H1 (cell line): ENCODE data around the gene TRIM7. TPM values are rescaled to one million over a fixed set of nuclear protein-coding genes. Genes with fewer than 3 reads are reported as not detected.

Experiments used
- CTCF ChIA-PET: fragments of 300-600 bp; sonication (Branson Sonifier 250); formaldehyde crosslinking; loops from one replicate; lab custom pipeline; 2021; ENCODE audit not compliant: partially characterized antibody; lab: Charles Lee
- POLR2A ChIA-PET: fragments of 300-600 bp; sonication (Branson Sonifier 250); formaldehyde crosslinking; loops from one replicate; lab custom pipeline; 2021; ENCODE audit warnings: inconsistent platforms; ENCODE audit not compliant: partially characterized antibody; lab: Charles Lee
- DNase-seq, 2 experiments: peaks; one replicate each; pipeline versions ENCODE4 v3.0.0 to v3.0.0-alpha.2; 2010 to 2022; ENCODE audit warnings: low spot score in 2 of 2, low read depth in 1 of 2, mixed read lengths in 1 of 2
- FAIRE-seq: peaks from 2 replicates; lab custom pipeline; 2011; peaks lifted over from hg19 to GRCh38; lab: Jason Lieb, UNC
- H2AFZ ChIP-seq: 2 replicates; pipeline ENCODE4 v1.8.1; 2012; ENCODE audit warnings: low read length, inconsistent platforms
- H2AK5ac ChIP-seq: 2 replicates; pipeline ENCODE4 v1.6.1; 2013; ENCODE audit warnings: low read depth, low read length
- H2BK120ac ChIP-seq: replicated peaks from 2 replicates; pipeline ENCODE3; 2013; ENCODE audit warnings: low read depth, low read length, inconsistent platforms
- H2BK12ac ChIP-seq: 2 replicates; pipeline ENCODE4 v1.6.1; 2013; ENCODE audit warnings: low read depth, low read length
- H2BK15ac ChIP-seq: 2 replicates; pipeline ENCODE4 v1.6.1; 2013; ENCODE audit warnings: low read length
- H2BK20ac ChIP-seq: 2 replicates; pipeline ENCODE4 v1.6.1; 2013; ENCODE audit warnings: low read length
- H2BK5ac ChIP-seq: 2 replicates; pipeline ENCODE4 v1.6.1; 2013; ENCODE audit warnings: low read depth, low read length
- H3K14ac ChIP-seq: 2 replicates; pipeline ENCODE4 v1.6.1; 2013; ENCODE audit warnings: inconsistent platforms; ENCODE audit not compliant: insufficient read length
- H3K18ac ChIP-seq: 2 replicates; pipeline ENCODE4 v1.6.1; 2013; ENCODE audit warnings: low read length; ENCODE audit errors: extremely low read depth
- H3K23ac ChIP-seq: 2 replicates; pipeline ENCODE4 v1.6.1; 2013; ENCODE audit warnings: inconsistent platforms; ENCODE audit not compliant: insufficient read length
- H3K23me2 ChIP-seq: 2 replicates; pipeline ENCODE4 v1.6.1; 2013; ENCODE audit warnings: low read depth, low read length
- H3K27ac ChIP-seq: 2 replicates; pipeline ENCODE4 v1.6.1; 2011; ENCODE audit warnings: low read depth, low read length, inconsistent platforms
- H3K27me3 ChIP-seq, 4 experiments: replicated peaks in 1 of 4; 1 replicate in 1 of 4; 2 replicates in 3 of 4; pipeline versions ENCODE4 v1.6.1 to v1.8.1; 2011 to 2013; ENCODE audit warnings: low read length in 3 of 4, mild to moderate bottlenecking in 3 of 4, inconsistent platforms in 2 of 4, mixed read lengths in 2 of 4, moderate library complexity in 1 of 4; ENCODE audit not compliant: control insufficient read depth in 3 of 4, insufficient read depth in 3 of 4; ENCODE audit errors: extremely low read depth in 1 of 4
- H3K36me3 ChIP-seq, 4 experiments: 2 replicates each; pipeline versions ENCODE4 v1.6.1 to v1.8.1; 2011 to 2013; ENCODE audit warnings: mild to moderate bottlenecking in 4 of 4, low read length in 3 of 4, moderate library complexity in 2 of 4, control low read depth in 1 of 4, inconsistent platforms in 1 of 4; ENCODE audit not compliant: insufficient read depth in 4 of 4, control insufficient read depth in 2 of 4
- H3K4ac ChIP-seq: replicated peaks from 2 replicates; pipeline ENCODE3; 2013; ENCODE audit warnings: low read length, low read depth, mixed read lengths, inconsistent platforms; ENCODE audit not compliant: insufficient read length
- H3K4me1 ChIP-seq, 4 experiments: replicated peaks in 1 of 4; 1 replicate in 1 of 4; 2 replicates in 3 of 4; pipeline versions ENCODE4 v1.6.1 to v1.8.1; 2011 to 2013; ENCODE audit warnings: low read length in 3 of 4, inconsistent platforms in 2 of 4, mixed read lengths in 1 of 4; ENCODE audit not compliant: insufficient read depth in 4 of 4, control insufficient read depth in 3 of 4
- H3K4me2 ChIP-seq, 2 experiments: 2 replicates each; pipeline versions ENCODE4 v1.6.1 to v1.8.1; 2011 to 2013; ENCODE audit warnings: low read depth in 2 of 2, low read length in 2 of 2, control low read depth in 1 of 2, inconsistent platforms in 1 of 2, mild to moderate bottlenecking in 1 of 2; ENCODE audit not compliant: insufficient read depth in 1 of 2
- H3K4me3 ChIP-seq, 4 experiments: fragments of 200-600, 300-600 bp in 1 of 4; sonication (generic), shearing (Covaris generic), sonication (Bioruptor Twin) in 1 of 4; 2 replicates each; pipeline versions ENCODE4 v1.5.1 to v1.8.1; 2011 to 2016; ENCODE audit warnings: low read length in 4 of 4, low read depth in 3 of 4, control low read depth in 2 of 4, inconsistent platforms in 2 of 4, mild to moderate bottlenecking in 2 of 4, mixed read lengths in 1 of 4, moderate library complexity in 1 of 4; ENCODE audit not compliant: insufficient read depth in 2 of 4; ENCODE audit errors: extremely low read depth in 1 of 4
- H3K56ac ChIP-seq: replicated peaks from 2 replicates; pipeline ENCODE3; 2013; ENCODE audit warnings: low read depth, mild to moderate bottlenecking, mixed read lengths, low read length, inconsistent platforms; ENCODE audit not compliant: insufficient read length
- H3K79me1 ChIP-seq: 2 replicates; pipeline ENCODE4 v1.6.1; 2013; ENCODE audit warnings: low read depth, low read length, control low read depth
- H3K79me2 ChIP-seq, 2 experiments: 2 replicates each; pipeline versions ENCODE4 v1.6.1 to v1.8.1; 2012 to 2013; ENCODE audit warnings: low read length in 2 of 2, mild to moderate bottlenecking in 2 of 2, inconsistent platforms in 1 of 2; ENCODE audit not compliant: insufficient read depth in 2 of 2, control insufficient read depth in 1 of 2
- H3K9ac ChIP-seq, 4 experiments: replicated peaks in 1 of 4; 1 replicate in 1 of 4; 2 replicates in 3 of 4; pipeline versions ENCODE4 v1.6.1 to v1.8.1; 2011 to 2013; ENCODE audit warnings: low read depth in 3 of 4, low read length in 3 of 4, control low read depth in 2 of 4, mild to moderate bottlenecking in 2 of 4, moderate library complexity in 2 of 4, inconsistent platforms in 1 of 4; ENCODE audit errors: extremely low read depth in 1 of 4
- H3K9me3 ChIP-seq, 2 experiments: 2 replicates each; pipeline versions ENCODE4 v1.6.1 to v1.8.1; 2012 to 2013; ENCODE audit warnings: mild to moderate bottlenecking in 2 of 2, moderate library complexity in 2 of 2, control low read depth in 1 of 2, inconsistent platforms in 1 of 2, low read depth in 1 of 2, low read length in 1 of 2, mixed read lengths in 1 of 2; ENCODE audit not compliant: insufficient read depth in 2 of 2
- H4K20me1 ChIP-seq, 2 experiments: replicated peaks in 1 of 2; 2 replicates each; pipeline versions ENCODE3 to v1.8.1; 2011 to 2013; ENCODE audit warnings: inconsistent platforms in 2 of 2, low read length in 2 of 2, mild to moderate bottlenecking in 1 of 2; ENCODE audit not compliant: insufficient read depth in 2 of 2, control insufficient read depth in 1 of 2
- H4K5ac ChIP-seq: 2 replicates; pipeline ENCODE4 v1.6.1; 2013; ENCODE audit warnings: low read length, low read depth, mixed read lengths, inconsistent platforms; ENCODE audit not compliant: insufficient read length
- H4K8ac ChIP-seq: 2 replicates; pipeline ENCODE4 v1.8.0; 2013; ENCODE audit warnings: mild to moderate bottlenecking, moderate library complexity, low read length, inconsistent platforms; ENCODE audit not compliant: insufficient read depth; ENCODE audit errors: extremely low read depth
- H4K91ac ChIP-seq: replicated peaks from 2 replicates; pipeline ENCODE3; 2013; ENCODE audit warnings: low read length, mixed read lengths, inconsistent platforms; ENCODE audit not compliant: insufficient read length
- CHD1 ChIP-seq: IDR thresholded peaks from 2 replicates; pipeline ENCODE4 v1.6.1; 2012; ENCODE audit warnings: low read depth, low read length, improper control_type of control experiment
- GTF2F1 ChIP-seq: IDR thresholded peaks from 2 replicates; pipeline ENCODE4 v1.6.1; 2012; ENCODE audit warnings: low read depth, low read length, improper control_type of control experiment, borderline replicate concordance
- HDAC6 ChIP-seq: IDR thresholded peaks from one replicate; pipeline ENCODE4 v1.7.1; 2012; ENCODE audit warnings: low read depth, mild to moderate bottlenecking, inconsistent platforms, low read length, moderate library complexity
- NRF1 ChIP-seq: IDR thresholded peaks from 2 replicates; pipeline ENCODE4 v1.6.1; 2011; ENCODE audit warnings: mild to moderate bottlenecking, low read depth, low read length, improper control_type of control experiment
- POLR2AphosphoS5 ChIP-seq: IDR thresholded peaks from 2 replicates; pipeline ENCODE4 v1.6.1; 2011; ENCODE audit warnings: low read depth, low read length
- POU5F1 ChIP-seq: IDR thresholded peaks from 2 replicates; pipeline ENCODE4 v1.6.1; 2011; ENCODE audit warnings: low read depth, mild to moderate bottlenecking, low read length, moderate library complexity
- SP2 ChIP-seq: IDR thresholded peaks from 2 replicates; pipeline ENCODE4 v1.6.1; 2012; ENCODE audit warnings: mild to moderate bottlenecking, low read length, inconsistent platforms
- SP4 ChIP-seq: IDR thresholded peaks from 2 replicates; pipeline ENCODE4 v1.6.1; 2012; ENCODE audit warnings: low read length, inconsistent platforms
- TAF7 ChIP-seq: optimal IDR thresholded peaks from 2 replicates; pipeline ENCODE3; 2011; ENCODE audit warnings: low read depth, mild to moderate bottlenecking, inconsistent platforms, low read length, moderate library complexity, borderline replicate concordance
- TEAD4 ChIP-seq: IDR thresholded peaks from 2 replicates; pipeline ENCODE4 v1.6.1; 2012; ENCODE audit warnings: low read depth, low read length, inconsistent platforms, mixed read lengths
- WGBS, 2 experiments: shearing (Covaris generic) in 1 of 2; methylation state at CpG; one replicate each; pipeline versions ENCODE4 v1.1.6 to v1.1.7; 2013 to 2015; ENCODE audit warnings: low lambda C conversion rate in 2 of 2, mixed read lengths in 2 of 2, inconsistent platforms in 1 of 2, low coverage in 1 of 2, missing lambda C conversion rate in 1 of 2; ENCODE audit not compliant: insufficient replicate concordance in 2 of 2, insufficient coverage in 1 of 2, insufficient read length in 1 of 2; ENCODE audit errors: extremely low coverage in 1 of 2, missing lambda C conversion rate in 1 of 2; 5-methylcytosine and 5-hydroxymethylcytosine counted together
- polyA plus RNA-seq, 7 experiments: library from polyadenylated mRNA; depleted of rRNA in 3 of 7; stranded (reverse) in 5 of 7; unstranded in 2 of 7; fragments of >200 nt in 5 of 7; fragments of 200-250 nt in 2 of 7; gene quantifications; 1 replicate in 5 of 7; 2 replicates in 1 of 7; 4 replicates in 1 of 7; pipeline versions ENCODE4 v1.2.1 to v1.2.3, GENCODE V29; 2011 to 2013; ENCODE audit warnings: missing spikeins in 2 of 7, mixed read lengths in 2 of 7
- total RNA-seq: library from RNA; stranded (reverse); fragmentation: NEBNext Ultra II Directional; extraction: Animal tissue kit (Norgen Biotek cat#: 25700); gene quantifications from 2 replicates; pipeline ENCODE4 v1.2.1, GENCODE V29; 2021

TRIM7 gene
- total and polyA plus RNA-seq, 2 of the 8 experiments (the other 6 are each of a cell fraction or from before 2014, with no cell fraction given) = 0.36 to 0.47 TPM

DNA sequence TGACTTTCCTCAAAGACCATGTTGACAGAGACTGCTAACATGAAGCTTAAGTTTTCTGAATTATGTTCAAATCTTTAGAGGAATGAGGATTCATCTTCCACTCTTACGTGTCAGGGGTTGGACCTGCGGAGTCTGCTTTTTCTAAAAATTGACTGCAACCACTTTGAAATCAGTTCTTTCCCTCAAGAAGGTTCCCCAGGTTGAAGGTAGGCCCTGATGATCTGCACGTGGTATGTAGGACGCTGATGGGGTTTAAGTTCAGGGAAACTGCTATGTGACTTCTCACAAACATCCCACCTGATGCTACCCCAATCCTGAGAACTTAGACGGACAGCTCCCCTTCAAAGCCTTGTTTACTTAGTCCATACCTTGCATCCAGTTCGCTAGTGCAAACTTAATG, 31.5 kb upstream of the TRIM7 start:
- H3K79me1 ChIP-seq = no peaks in the 10 kb centered on the region
- H4K5ac ChIP-seq = no peak overlapping the region

More for the DNA sequence above, 31.5 kb upstream of the TRIM7 start:
- Histone ChIP-seq H2AK5ac (no peak overlapping the region), H3K36me3 (peaks cover 48 to 86% (median 65%) of the 10 kb centered on the region in 4 experiments), H3K27ac (no peak overlapping the region), H2BK20ac (no peak overlapping the region), H3K18ac (no peak overlapping the region), H3K4me2 (no peak overlapping the region), H3K56ac (no peak overlapping the region), H2BK5ac (no peak overlapping the region), H2AFZ (no peak overlapping the region), H3K9me3 (no peaks in the 10 kb centered on the region), H3K27me3 (no peaks in the 10 kb centered on the region), H3K4me3 (no peak overlapping the region), H3K14ac (no peak overlapping the region), H4K20me1 (peaks cover 19 to 27% of the 10 kb centered on the region in 2 experiments), H2BK15ac (no peak overlapping the region), H4K91ac (no peak overlapping the region), H3K23me2 (no peaks in the 10 kb centered on the region), H2BK12ac (no peak overlapping the region), H4K8ac (no peak overlapping the region), H3K9ac (no peak overlapping the region), H3K79me2 (peaks cover 2 to 17% of the 10 kb centered on the region in 2 experiments), H3K4ac (no peak overlapping the region), H3K4me1 (peaks cover 0 to 7% (median under 1%) of the 10 kb centered on the region in 4 experiments; a peak in 6 of 7 replicates), H3K23ac (no peak overlapping the region), H2BK120ac (no peak overlapping the region)
- 93% methylated on average over 6 of the region's 6 CpGs; no CpG with 5 or more reads in 1 of the 2 experiments for WGBS, 2 experiments
- CTCF ChIA-PET = interaction anchor here (1.6 kb wide), 1 partner anchor 9 kb away, joined by 5 read pairs; no protein-coding TSS in a partner anchor
- FAIRE-seq (no peak), DNase-seq (no peak)
- POLR2A ChIA-PET = interaction anchor here (1.2 to 34.2 kb wide), 9 partner anchors 1 to 62 kb away, joined by 3 to 1334 read pairs (median 15); partner anchors contain the start of genes RACK1, TRIM41, TRIM52 and TRIM7
- TF ChIP-seq SP4 (0 out of 2 replicates have a peak, but pooled peaks have one; percentile 10), POU5F1 (no peak), GTF2F1 (no peak), HDAC6 (no peak), TAF7 (no peak), TEAD4 (no peak), SP2 (no peak), POLR2AphosphoS5 (peak; percentile 75), CHD1 (no peak), NRF1 (no peak)
